HK-2 (cell line): ENCODE results near the gene PSG6.
"Not testable (repeated sequence)": the region's sequence is repeated elsewhere in the genome, so short reads cannot be mapped to it uniquely, and the experiment has no call there.

Experiments used
- DNase-seq: peaks from one replicate; pipeline ENCODE4 v3.0.0-alpha.2; 2018; ENCODE audit not compliant: unreplicated experiment

PSG6 gene

GRCh38 chr19:42911731-42912130, 6.0 kb downstream of the PSG6 start:
- not testable (repeated sequence) for DNase-seq

- DNase-seq, result not testable (repeated sequence)
Observed at GRCh38 chr19:42906162-42906561, 11.5 kb downstream of the PSG6 start.

GRCh38 chr19:42900561-42900960, 17.1 kb downstream of the PSG6 start:
- DNase-seq, result not testable (repeated sequence)

- not testable (repeated sequence) for DNase-seq
Observed at GRCh38 chr19:42899674-42900073, 18.0 kb downstream of the PSG6 start.

GRCh38 chr19:42899110-42899509, 18.6 kb downstream of the PSG6 start:
- not testable (repeated sequence) for DNase-seq

GRCh38 chr19:42898656-42899055, 19.0 kb downstream of the PSG6 start:
- not testable (repeated sequence) for DNase-seq

- DNase-seq, result not testable (repeated sequence)
Observed at GRCh38 chr19:42897729-42898128, 20.0 kb downstream of the PSG6 start.

GRCh38 chr19:42890446-42890845, 27.2 kb downstream of the PSG6 start:
- DNase-seq, result not testable (repeated sequence)

- not testable (repeated sequence) for DNase-seq
Observed at GRCh38 chr19:42887876-42888445, 29.7 kb downstream of the PSG6 start.

- not testable (repeated sequence) for DNase-seq
Observed at GRCh38 chr19:42882730-42883129, 35.0 kb downstream of the PSG6 start.

GRCh38 chr19:42882010-42882409, 35.7 kb downstream of the PSG6 start:
- not testable (repeated sequence) for DNase-seq

GRCh38 chr19:42881279-42881678, 36.4 kb downstream of the PSG6 start:
- peak; percentile 57 for DNase-seq

GRCh38 chr19:42880621-42881020, 37.1 kb downstream of the PSG6 start:
- not testable (repeated sequence) for DNase-seq

GRCh38 chr19:42879613-42880012, 38.1 kb downstream of the PSG6 start, which contains the start of gene PSG1:
Gene PSG1, minus strand, starts transcription at chr19:42879713. Its CDS starts 132 bp downstream, at chr19:42879581.
- DNase-seq, result no peak

GRCh38 chr19:42876596-42876995, 41.1 kb downstream of the PSG6 start:
- peak; percentile 73 for DNase-seq

GRCh38 chr19:42875881-42876280, 41.8 kb downstream of the PSG6 start:
- DNase-seq, result peak; percentile 63

- peak; percentile 63 for DNase-seq
Observed at GRCh38 chr19:42874901-42875813, 42.5 kb downstream of the PSG6 start.

- DNase-seq, result not testable (repeated sequence)
Observed at GRCh38 chr19:42874136-42874535, 43.6 kb downstream of the PSG6 start.

GRCh38 chr19:42872608-42873007, 45.1 kb downstream of the PSG6 start:
- DNase-seq, result no peak

- DNase-seq, result no peak
Observed at GRCh38 chr19:42857544-42857867, 60.2 kb downstream of the PSG6 start.

GRCh38 chr19:42856866-42857543, 60.7 kb downstream of the PSG6 start:
- peak; percentile 47 for DNase-seq

- DNase-seq, result not testable (repeated sequence)
Observed at GRCh38 chr19:42854745-42855144, 62.9 kb downstream of the PSG6 start.
